Fibroblast of the aortic adventitia (primary cell): ENCODE results near the gene RPL7A. TPM values are rescaled to one million over a fixed set of nuclear protein-coding genes. Genes with fewer than 3 reads are reported as not detected.

Experiments
- DNase-seq: peaks from one replicate; pipeline ENCODE4 v3.0.0-alpha.2; 2010; ENCODE audit warnings: low read depth
- H3K4me3 ChIP-seq: 2 replicates; pipeline ENCODE4 v1.5.1; 2011; ENCODE audit warnings: low read depth, mild to moderate bottlenecking, control low read depth, low read length, moderate library complexity
- small RNA-seq: library from RNA; depleted of rRNA; stranded (forward); fragments of <200 nt; gene quantifications from one replicate; pipeline ENCODE3, GENCODE V24; 2012
- total RNA-seq: library from RNA; depleted of rRNA; stranded (reverse); fragments of >200 nt; gene quantifications from 2 replicates; pipeline ENCODE4 v1.2.3, GENCODE V29; 2012; ENCODE audit warnings: low replicate concordance
- TF ChIP-seq, protein P1 (sequence below): IDR thresholded peaks from 2 replicates; pipeline ENCODE4 v1.5.1; 2011; ENCODE audit warnings: mild to moderate bottlenecking, low read length, control low read depth, inconsistent platforms; ENCODE audit not compliant: insufficient read depth

RPL7A gene
- total RNA-seq, 1 donor = 2,411 TPM

GRCh38 chr9:133397370-133397769, 49.4 kb downstream of the RPL7A start:
- DNase-seq = no peak
- no peak overlapping the region for H3K4me3 ChIP-seq
- TF ChIP-seq, protein P1, sequence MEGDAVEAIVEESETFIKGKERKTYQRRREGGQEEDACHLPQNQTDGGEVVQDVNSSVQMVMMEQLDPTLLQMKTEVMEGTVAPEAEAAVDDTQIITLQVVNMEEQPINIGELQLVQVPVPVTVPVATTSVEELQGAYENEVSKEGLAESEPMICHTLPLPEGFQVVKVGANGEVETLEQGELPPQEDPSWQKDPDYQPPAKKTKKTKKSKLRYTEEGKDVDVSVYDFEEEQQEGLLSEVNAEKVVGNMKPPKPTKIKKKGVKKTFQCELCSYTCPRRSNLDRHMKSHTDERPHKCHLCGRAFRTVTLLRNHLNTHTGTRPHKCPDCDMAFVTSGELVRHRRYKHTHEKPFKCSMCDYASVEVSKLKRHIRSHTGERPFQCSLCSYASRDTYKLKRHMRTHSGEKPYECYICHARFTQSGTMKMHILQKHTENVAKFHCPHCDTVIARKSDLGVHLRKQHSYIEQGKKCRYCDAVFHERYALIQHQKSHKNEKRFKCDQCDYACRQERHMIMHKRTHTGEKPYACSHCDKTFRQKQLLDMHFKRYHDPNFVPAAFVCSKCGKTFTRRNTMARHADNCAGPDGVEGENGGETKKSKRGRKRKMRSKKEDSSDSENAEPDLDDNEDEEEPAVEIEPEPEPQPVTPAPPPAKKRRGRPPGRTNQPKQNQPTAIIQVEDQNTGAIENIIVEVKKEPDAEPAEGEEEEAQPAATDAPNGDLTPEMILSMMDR = no peak

DNA sequence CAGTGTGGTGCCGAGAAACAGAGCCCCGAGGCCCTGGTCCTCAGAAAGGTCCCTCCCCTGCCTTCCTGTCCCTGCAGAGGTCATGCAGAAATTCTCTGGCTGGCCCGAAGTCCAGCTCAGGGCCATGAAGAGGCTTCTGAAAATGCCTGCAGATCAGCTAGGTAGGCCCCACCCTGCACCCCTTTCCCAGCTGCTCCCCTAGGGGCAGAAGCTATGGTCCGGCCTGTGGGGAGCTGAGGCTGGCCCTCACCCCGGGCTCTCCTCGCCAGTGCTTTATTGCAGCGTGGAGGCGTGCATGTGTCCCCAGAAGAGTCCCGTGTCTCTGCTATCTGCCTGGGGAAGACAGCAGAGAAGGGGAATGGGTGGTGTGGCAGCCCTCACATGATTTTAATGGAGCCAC, 49.9 kb downstream of the RPL7A start:
- TF ChIP-seq, protein P1 = no peak
- no peak overlapping the region for H3K4me3 ChIP-seq
- DNase-seq = no peak

DNA sequence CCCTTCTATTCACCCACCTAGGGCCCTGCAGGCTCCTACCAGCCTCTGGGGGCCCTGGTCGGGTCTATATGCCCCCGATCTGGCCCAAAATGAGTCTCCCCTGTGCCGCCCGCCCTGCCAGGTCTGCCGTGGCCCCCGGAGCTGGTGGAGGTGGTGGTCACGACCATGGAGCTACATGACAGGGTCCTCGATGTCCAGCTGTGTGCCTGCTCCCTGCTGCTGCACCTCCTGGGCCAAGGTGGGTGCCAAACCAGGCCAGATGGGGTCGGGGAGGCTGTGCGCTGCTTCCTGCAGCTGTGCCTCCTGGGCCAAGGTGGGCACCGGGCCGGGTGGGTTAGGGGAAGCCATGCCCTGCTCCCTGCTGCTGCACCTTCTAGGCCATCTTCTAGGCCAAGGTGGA, 52.3 kb downstream of the RPL7A start:
- TF ChIP-seq, protein P1 = no peak

More for the DNA sequence above, 52.3 kb downstream of the RPL7A start:
- DNase-seq = no peak
- H3K4me3 ChIP-seq = no peak overlapping the region

Small RNA genes within 50 kb of the gene (small RNA-seq; reads per million reads assigned to genes)
- gene RF00019 (not detected), gene SNORD24 (not detected), gene SNORD36A (not detected), gene SNORD36B (not detected), gene SNORD36C (not detected)

Other genes starting within 250 kb of the RPL7A start
- 4.3 and 15.6 TPM in 2 replicates for gene RALGDS, start 227.0 kb upstream of the RPL7A start, total RNA-seq
- 0.98 and 1.6 TPM in 2 replicates for gene GBGT1, start 184.3 kb upstream of the RPL7A start, total RNA-seq
- not detected in 2 replicates for gene OBP2B, start 139.0 kb upstream of the RPL7A start, total RNA-seq
- gene ABO, start 73.0 kb upstream of the RPL7A start, total RNA-seq = not detected in 2 replicates
- 6.9 and 13.5 TPM in 2 replicates for gene SURF6, start 12.0 kb upstream of the RPL7A start, total RNA-seq
- gene MED22, start 87 bp upstream of the RPL7A start, total RNA-seq = 17.7 and 19.7 TPM in 2 replicates
- gene SURF1, start 8.3 kb downstream of the RPL7A start, total RNA-seq = 25.1 and 49.3 TPM in 2 replicates
- 12.5 and 33.9 TPM in 2 replicates for gene SURF2, start 8.3 kb downstream of the RPL7A start, total RNA-seq
- 103 and 275 TPM in 2 replicates for gene SURF4, start 27.8 kb downstream of the RPL7A start, total RNA-seq
- 0.33 and 1.3 TPM in 2 replicates for gene STKLD1, start 28.1 kb downstream of the RPL7A start, total RNA-seq
- gene REXO4, start 69.8 kb downstream of the RPL7A start, total RNA-seq = 11.7 and 73.3 TPM in 2 replicates
- gene ADAMTS13, start 74.1 kb downstream of the RPL7A start, total RNA-seq = 1.4 and 2.1 TPM in 2 replicates
- 4.4 and 18.0 TPM in 2 replicates for gene CACFD1, start 111.8 kb downstream of the RPL7A start, total RNA-seq
- gene SLC2A6, start 130.9 kb downstream of the RPL7A start, total RNA-seq = 0.74 and 7.3 TPM in 2 replicates
- not detected in 2 replicates for gene MYMK, start 176.7 kb downstream of the RPL7A start, total RNA-seq
- 0.16 TPM in 1 of 2 replicates, not detected in the other for gene ADAMTSL2, start 186.5 kb downstream of the RPL7A start, total RNA-seq